ENCODE results near the gene PPP1R14C. TPM values are rescaled to one million over a fixed set of nuclear protein-coding genes. Genes with fewer than 3 reads are reported as not detected.
A peak's percentile ranks its signal among the peaks of the same experiment; 100 is the strongest.

Gene PPP1R14C, protein sequence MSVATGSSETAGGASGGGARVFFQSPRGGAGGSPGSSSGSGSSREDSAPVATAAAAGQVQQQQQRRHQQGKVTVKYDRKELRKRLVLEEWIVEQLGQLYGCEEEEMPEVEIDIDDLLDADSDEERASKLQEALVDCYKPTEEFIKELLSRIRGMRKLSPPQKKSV
- total RNA-seq, result 10 to 100 TPM; 13.3 to 62.8 (median 22.4) TPM
- polyA plus RNA-seq, result 10 to 100 TPM in 2 of 3 donors, 1 to 10 TPM in 1; 5.9 to 41.2 (median 30.1) TPM
- long read RNA-seq, donor 1, transcript PPP1R14C-201 (4 exons, 2,152 nt), result major isoform, 77 of 80 reads
- long read RNA-seq, donor 1, partial matches to known transcripts, result 0 of 80 reads
- long read RNA-seq, donor 1, other reads (novel, unspliced or antisense), result 3 of 80 reads
- long read RNA-seq, donor 2, transcript PPP1R14C-201 (4 exons, 2,152 nt), result major isoform, 67 of 68 reads
- long read RNA-seq, donor 2, partial matches to known transcripts, result 1 of 68 reads
- long read RNA-seq, donor 2, other reads (novel, unspliced or antisense), result 0 of 68 reads

- Histone ChIP-seq H3K4me1 (peaks cover 11% of the 10 kb centered on the region), H3K36me3 (ENCODE audit: insufficient read depth in 1 of 2, low read depth in 1 of 2) (no peaks in the 10 kb centered on the region), H3K27ac (peak within 1 kb of the TSS; percentile 88), H3K9me3 (no peaks in the 10 kb centered on the region), H3K27me3 (ENCODE audit: insufficient read depth in 3 of 3, low read length in 2 of 3) (peaks cover 0 to 5% (median 0%) of the 10 kb centered on the region in 3 donors), H3K4me3 (peak within 1 kb of the TSS; percentile 81)
- TF ChIP-seq, protein P1, sequence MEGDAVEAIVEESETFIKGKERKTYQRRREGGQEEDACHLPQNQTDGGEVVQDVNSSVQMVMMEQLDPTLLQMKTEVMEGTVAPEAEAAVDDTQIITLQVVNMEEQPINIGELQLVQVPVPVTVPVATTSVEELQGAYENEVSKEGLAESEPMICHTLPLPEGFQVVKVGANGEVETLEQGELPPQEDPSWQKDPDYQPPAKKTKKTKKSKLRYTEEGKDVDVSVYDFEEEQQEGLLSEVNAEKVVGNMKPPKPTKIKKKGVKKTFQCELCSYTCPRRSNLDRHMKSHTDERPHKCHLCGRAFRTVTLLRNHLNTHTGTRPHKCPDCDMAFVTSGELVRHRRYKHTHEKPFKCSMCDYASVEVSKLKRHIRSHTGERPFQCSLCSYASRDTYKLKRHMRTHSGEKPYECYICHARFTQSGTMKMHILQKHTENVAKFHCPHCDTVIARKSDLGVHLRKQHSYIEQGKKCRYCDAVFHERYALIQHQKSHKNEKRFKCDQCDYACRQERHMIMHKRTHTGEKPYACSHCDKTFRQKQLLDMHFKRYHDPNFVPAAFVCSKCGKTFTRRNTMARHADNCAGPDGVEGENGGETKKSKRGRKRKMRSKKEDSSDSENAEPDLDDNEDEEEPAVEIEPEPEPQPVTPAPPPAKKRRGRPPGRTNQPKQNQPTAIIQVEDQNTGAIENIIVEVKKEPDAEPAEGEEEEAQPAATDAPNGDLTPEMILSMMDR (IDR thresholded peaks at IDR 0.05), result no peak
- intact Hi-C loops (cut with DNase I), result loop anchor here (5.0 kb wide), 3 partner anchors 59 to 194 kb away; no protein-coding TSS in a partner anchor
- DNase-seq (peak; percentile 43 to 75), ATAC-seq (peak; percentile 79 to 84 (median 80))
- 1% methylated on average over 60 to 103 of the region's 103 CpGs for WGBS, 3 donors
These were observed at the start of gene PPP1R14C for GRCh38 chr6:150142670-150143515. PPP1R14C (plus strand) TSS chr6:150143044; CDS start chr6:150143193, 149 bp downstream.

- Histone ChIP-seq H3K27ac (no peak overlapping the region), H3K4me1 (no peaks in the 10 kb centered on the region), H3K4me3 (no peak overlapping the region), H3K9me3 (no peaks in the 10 kb centered on the region), H3K36me3 (ENCODE audit: insufficient read depth in 1 of 2, low read depth in 1 of 2) (no peaks in the 10 kb centered on the region), H3K27me3 (ENCODE audit: insufficient read depth in 3 of 3, low read length in 2 of 3) (peaks cover 0 to 2% (median 0%) of the 10 kb centered on the region in 3 donors)
- TF ChIP-seq, protein P1 (IDR thresholded peaks at IDR 0.05), result no peak
- 76 to 83% (median 78%) methylated on average over 6 of the region's 6 CpGs for WGBS, 3 donors
- no peak for DNase-seq
- no peak for ATAC-seq
- intact Hi-C loops (cut with DNase I), result no loop called here
These were observed 49.4 kb upstream of the PPP1R14C start for GRCh38 chr6:150093397-150093796.

- Histone ChIP-seq H3K4me3 (no peak overlapping the region), H3K27ac (no peak overlapping the region), H3K27me3 (ENCODE audit: insufficient read depth in 3 of 3, low read length in 2 of 3) (peaks cover 0 to 2% (median 0%) of the 10 kb centered on the region in 3 donors), H3K9me3 (no peaks in the 10 kb centered on the region), H3K36me3 (ENCODE audit: insufficient read depth in 1 of 2, low read depth in 1 of 2) (no peaks in the 10 kb centered on the region), H3K4me1 (no peaks in the 10 kb centered on the region)
- TF ChIP-seq, protein P1 (IDR thresholded peaks at IDR 0.05), result no peak
- intact Hi-C loops (cut with DNase I), result no loop called here
- no peak for ATAC-seq
- WGBS, 3 donors, result 94% methylated on average over 9 to 10 of the region's 10 CpGs
- no peak for DNase-seq
These were observed 44.7 kb upstream of the PPP1R14C start for GRCh38 chr6:150098155-150098554.

- TF ChIP-seq, protein P1 (IDR thresholded peaks at IDR 0.05), result no peak
- 89 to 95% (median 93%) methylated on average over 8 of the region's 8 CpGs for WGBS, 3 donors
- intact Hi-C loops (cut with DNase I), result no loop called here
These were observed 43.3 kb upstream of the PPP1R14C start for GRCh38 chr6:150099546-150099945.

More at GRCh38 chr6:150099546-150099945, 43.3 kb upstream of the PPP1R14C start:
- H3K4me3 ChIP-seq, result no peak overlapping the region
- H3K4me1 ChIP-seq, result no peaks in the 10 kb centered on the region
- no peak overlapping the region for H3K27ac ChIP-seq
- H3K36me3 ChIP-seq (ENCODE audit: insufficient read depth in 1 of 2, low read depth in 1 of 2), result no peaks in the 10 kb centered on the region
- H3K27me3 ChIP-seq (ENCODE audit: insufficient read depth in 3 of 3, low read length in 2 of 3), result peaks cover 0 to 2% (median 0%) of the 10 kb centered on the region in 3 donors
- no peaks in the 10 kb centered on the region for H3K9me3 ChIP-seq
- DNase-seq (no peak), ATAC-seq (no peak)

All from psoas muscle (tissue), 8 donors.